BLaER1 treated with 17β-estradiol and CSF1 and Interleukin-3, amounts not matched to agents 10 nM and 100 nM (cell line): ENCODE data around the gene CDK15.

Experiments
- H3K27ac ChIP-seq, 11 experiments: shearing (Covaris generic); formaldehyde crosslinking; 2 replicates each; pipeline ENCODE4 v1.8.1; 2022
- H3K27me3 ChIP-seq, 11 experiments: shearing (Covaris generic); formaldehyde crosslinking; 2 replicates each; pipeline ENCODE4 v1.8.1; 2022
- H3K36me3 ChIP-seq, 11 experiments: shearing (Covaris generic); formaldehyde crosslinking; 2 replicates each; pipeline ENCODE4 v1.8.1; 2022
- H3K4me1 ChIP-seq, 10 experiments: shearing (Covaris generic); formaldehyde crosslinking; 2 replicates each; pipeline ENCODE4 v1.8.1; 2022
- H3K4me2 ChIP-seq, 11 experiments: shearing (Covaris generic); formaldehyde crosslinking; 2 replicates each; pipeline ENCODE4 v1.8.1; 2022
- H3K4me3 ChIP-seq, 10 experiments: shearing (Covaris generic); formaldehyde crosslinking; 2 replicates each; pipeline ENCODE4 v1.8.1; 2022
- H3K9ac ChIP-seq, 11 experiments: shearing (Covaris generic); formaldehyde crosslinking; 2 replicates each; pipeline ENCODE4 v1.8.1; 2022
- H3K9me3 ChIP-seq, 11 experiments: shearing (Covaris generic); formaldehyde crosslinking; replicated peaks in 1 of 11; 2 replicates each; pipeline ENCODE4 v1.8.1; 2022
- H4K20me1 ChIP-seq, 11 experiments: shearing (Covaris generic); formaldehyde crosslinking; 2 replicates each; pipeline ENCODE4 v1.8.1; 2022
- Cebpa-rat ChIP-seq, 11 experiments: shearing (Covaris generic); IDR thresholded peaks; 2 replicates each; pipeline ENCODE4 v1.8.1; 2022

Gene CDK15

DNA sequence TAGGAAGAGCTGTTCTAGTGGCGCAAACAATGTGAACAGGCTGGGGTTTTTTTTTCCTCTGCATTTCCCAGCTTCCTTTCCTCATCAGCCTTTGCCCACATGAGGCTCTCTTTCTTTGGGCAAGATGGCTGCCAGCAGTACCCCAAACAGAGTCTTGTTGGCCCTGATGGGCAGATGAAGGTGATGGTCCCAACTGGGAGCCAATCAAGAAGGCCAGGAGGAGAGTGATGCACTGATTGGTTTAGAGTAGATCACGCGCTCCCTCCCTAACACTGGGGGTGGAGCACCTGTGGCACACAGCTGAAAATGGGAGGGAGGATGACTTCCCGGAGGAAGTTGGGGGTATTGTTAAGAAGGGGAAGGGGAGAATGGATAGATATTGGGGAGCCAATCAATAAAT is 131.0 kb downstream of the CDK15 start:
- no peak for TF ChIP-seq Cebpa-rat (IDR thresholded peaks at IDR 0.05)
- H3K9me3 ChIP-seq: peaks cover 11 to 22% (median 18%) of the 10 kb centered on the region in 11 experiments; a peak in 21 of 22 replicates
- no peak overlapping the region for H3K9ac ChIP-seq
- H3K4me1 ChIP-seq: peaks cover 3 to 15% (median 5%) of the 10 kb centered on the region in 10 experiments; a peak in 18 of 20 replicates
- H3K27ac ChIP-seq: no peak overlapping the region
- no peaks in the 10 kb centered on the region for H3K27me3 ChIP-seq
- H3K36me3 ChIP-seq: no peaks in the 10 kb centered on the region
- H3K4me2 ChIP-seq: no peak overlapping the region
- no peak overlapping the region for H3K4me3 ChIP-seq
- H4K20me1 ChIP-seq: no peaks in the 10 kb centered on the region

DNA sequence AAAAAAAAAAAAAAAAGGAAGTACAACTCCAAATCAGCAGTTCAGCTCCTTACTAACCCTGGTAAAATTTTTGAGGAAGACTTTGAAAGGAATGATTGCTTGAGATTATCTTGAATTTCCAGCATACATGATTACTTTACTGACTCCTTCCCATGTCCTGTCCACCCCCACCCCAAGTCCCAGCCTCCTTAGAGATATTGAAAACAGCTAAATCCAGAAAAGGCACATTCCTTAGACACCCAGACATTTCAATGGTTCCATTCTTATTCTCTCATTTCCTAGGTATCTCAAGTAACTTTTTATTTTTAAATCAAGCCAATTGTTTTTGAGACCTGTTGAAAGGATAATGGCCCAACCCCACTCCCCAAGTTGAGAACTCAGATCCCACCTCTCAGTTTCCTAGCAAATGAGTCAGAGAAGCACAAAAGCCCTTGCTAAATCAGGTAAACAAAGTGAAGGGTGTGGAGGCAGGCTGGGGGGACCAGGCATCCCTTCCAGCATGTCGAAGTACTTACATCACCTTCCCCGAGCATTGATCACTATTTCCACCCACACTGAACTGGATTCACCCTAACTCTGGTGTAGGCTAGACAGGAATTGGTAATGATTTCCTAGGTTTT is 131.9 kb downstream of the CDK15 start:
- Histone ChIP-seq H3K4me1 (peaks cover 0 to 13% (median 0%) of the 10 kb centered on the region in 10 experiments; a peak in 5 of 20 replicates), H4K20me1 (no peaks in the 10 kb centered on the region), H3K4me2 (peak overlapping the region in 3 of 11 experiments; percentile 6 to 39 (median 32); a peak in 5 of 22 replicates), H3K27me3 (no peaks in the 10 kb centered on the region), H3K9ac (no peak overlapping the region), H3K4me3 (no peak overlapping the region), H3K9me3 (peaks cover 11 to 22% (median 18%) of the 10 kb centered on the region in 11 experiments; a peak in 21 of 22 replicates), H3K36me3 (no peaks in the 10 kb centered on the region), H3K27ac (no peak overlapping the region)
- no peak for TF ChIP-seq Cebpa-rat (IDR thresholded peaks at IDR 0.05)

DNA sequence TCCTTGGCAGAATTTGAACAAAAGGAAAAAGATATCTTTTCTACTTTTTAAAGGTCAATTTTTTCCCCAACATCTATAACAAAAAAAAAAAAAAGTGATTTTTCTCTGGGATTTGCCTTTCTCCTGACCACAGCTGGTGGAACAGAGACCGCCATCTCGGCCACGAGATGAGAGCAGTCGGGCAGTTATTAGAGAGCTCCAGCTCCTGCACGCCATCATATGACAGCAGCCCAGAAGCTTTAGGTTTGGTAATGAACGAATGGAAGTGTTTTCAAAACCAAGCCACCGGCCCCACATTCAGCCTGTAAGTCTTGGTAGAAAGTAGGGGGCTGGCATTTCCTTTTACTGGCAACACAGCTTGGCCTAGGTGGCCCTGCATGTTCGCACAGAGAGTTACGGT is 132.4 kb downstream of the CDK15 start:
- H3K9ac ChIP-seq: no peak overlapping the region
- no peaks in the 10 kb centered on the region for H3K36me3 ChIP-seq
- peaks cover 0 to 13% (median 0%) of the 10 kb centered on the region in 10 experiments; a peak in 5 of 20 replicates for H3K4me1 ChIP-seq
- H3K4me2 ChIP-seq: 0 out of 22 replicates have a peak overlapping the region, but pooled peaks of 1 of the 11 experiments have one; percentile 32
- peaks cover 11 to 22% (median 18%) of the 10 kb centered on the region in 11 experiments; a peak in 21 of 22 replicates for H3K9me3 ChIP-seq
- no peak for TF ChIP-seq Cebpa-rat (IDR thresholded peaks at IDR 0.05)
- H3K4me3 ChIP-seq: no peak overlapping the region
- H4K20me1 ChIP-seq: no peaks in the 10 kb centered on the region
- H3K27ac ChIP-seq: no peak overlapping the region
- H3K27me3 ChIP-seq: no peaks in the 10 kb centered on the region

- Histone ChIP-seq H3K4me1 (peaks cover 0 to 13% (median 0%) of the 10 kb centered on the region in 10 experiments; a peak in 5 of 20 replicates), H4K20me1 (no peaks in the 10 kb centered on the region), H3K9me3 (peaks cover 10 to 19% (median 16%) of the 10 kb centered on the region in 11 experiments; a peak in 21 of 22 replicates), H3K36me3 (no peaks in the 10 kb centered on the region), H3K4me3 (no peak overlapping the region), H3K27me3 (no peaks in the 10 kb centered on the region), H3K9ac (no peak overlapping the region), H3K4me2 (no peak overlapping the region), H3K27ac (no peak overlapping the region)
- TF ChIP-seq Cebpa-rat (IDR thresholded peaks at IDR 0.05): no peak
Observed at GRCh38 chr2:201939453-201939941, 133.2 kb downstream of the CDK15 start.

DNA sequence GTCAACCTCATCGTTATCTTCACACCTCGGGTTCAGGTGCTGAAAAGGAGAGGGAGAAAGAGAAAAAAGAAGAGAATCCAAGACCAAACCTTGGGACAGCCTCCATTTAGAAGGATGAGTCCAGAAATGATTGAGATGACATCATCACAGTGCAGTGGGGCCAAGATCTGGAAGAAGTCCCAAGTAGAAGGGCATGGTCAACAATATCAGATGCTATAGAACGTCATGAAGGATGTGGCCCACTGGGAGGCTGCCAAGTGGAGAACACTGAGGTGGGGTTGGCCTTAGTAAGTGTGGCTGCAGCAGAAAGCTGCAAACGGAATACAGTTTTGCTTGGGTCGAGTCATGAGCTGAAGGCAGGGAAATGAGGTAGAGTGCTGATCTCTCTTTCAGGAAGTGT is 136.2 kb downstream of the CDK15 start:
- no peak for TF ChIP-seq Cebpa-rat (IDR thresholded peaks at IDR 0.05)
- no peak overlapping the region for H3K27ac ChIP-seq
- no peaks in the 10 kb centered on the region for H4K20me1 ChIP-seq
- peaks cover 0 to 10% (median 0%) of the 10 kb centered on the region in 10 experiments; a peak in 5 of 20 replicates for H3K4me1 ChIP-seq
- no peak overlapping the region for H3K9ac ChIP-seq
- H3K4me2 ChIP-seq: no peak overlapping the region
- no peaks in the 10 kb centered on the region for H3K9me3 ChIP-seq
- no peaks in the 10 kb centered on the region for H3K36me3 ChIP-seq
- no peak overlapping the region for H3K4me3 ChIP-seq
- H3K27me3 ChIP-seq: no peaks in the 10 kb centered on the region
